Gastrocnemius medialis (tissue), 4 donors: Measurements from ENCODE around the gene CDH2.

Experiments used
- POLR2A ChIP-seq, 2 donors: fragments of 450-650 bp; IDR thresholded peaks; one replicate each; pipeline ENCODE4 v1.6.1; 2017; ENCODE audit warnings: antibody characterized with exemption in 2 of 2, mild to moderate bottlenecking in 2 of 2, moderate library complexity in 2 of 2
- TF ChIP-seq, protein P1 (sequence below), 5 experiments: fragments of 450-650 bp in 3 of 5; fragments of 200-600 bp in 2 of 5; sonication (generic) in 2 of 5; IDR thresholded peaks in 4 of 5; conservative IDR thresholded peaks in 1 of 5; 1 replicate in 4 of 5; 2 replicates in 1 of 5; pipeline ENCODE4 v1.5.1; 2016 to 2019; ENCODE audit warnings: antibody characterized with exemption in 5 of 5, mild to moderate bottlenecking in 3 of 5, moderate library complexity in 3 of 5

DNA sequence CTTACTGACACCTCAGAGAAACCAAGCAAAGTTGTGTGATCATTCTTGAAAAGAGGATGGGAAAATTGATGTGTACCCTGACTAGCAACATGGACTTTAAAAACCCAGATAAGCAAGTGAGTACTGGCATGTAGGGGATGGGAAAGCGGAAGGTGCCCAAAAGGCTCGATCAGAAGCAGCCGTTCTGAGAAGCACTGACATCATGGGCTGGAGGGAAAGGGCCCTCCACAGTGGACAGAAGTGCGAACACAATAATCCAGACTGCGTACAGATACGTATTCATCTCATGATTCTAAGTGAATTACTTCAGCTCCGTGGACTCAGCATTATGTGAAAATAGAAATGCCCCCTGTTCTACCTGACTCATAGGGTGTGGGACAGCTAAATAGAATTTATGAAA, 42.2 kb downstream of the CDH2 start:
- TF ChIP-seq, protein P1, sequence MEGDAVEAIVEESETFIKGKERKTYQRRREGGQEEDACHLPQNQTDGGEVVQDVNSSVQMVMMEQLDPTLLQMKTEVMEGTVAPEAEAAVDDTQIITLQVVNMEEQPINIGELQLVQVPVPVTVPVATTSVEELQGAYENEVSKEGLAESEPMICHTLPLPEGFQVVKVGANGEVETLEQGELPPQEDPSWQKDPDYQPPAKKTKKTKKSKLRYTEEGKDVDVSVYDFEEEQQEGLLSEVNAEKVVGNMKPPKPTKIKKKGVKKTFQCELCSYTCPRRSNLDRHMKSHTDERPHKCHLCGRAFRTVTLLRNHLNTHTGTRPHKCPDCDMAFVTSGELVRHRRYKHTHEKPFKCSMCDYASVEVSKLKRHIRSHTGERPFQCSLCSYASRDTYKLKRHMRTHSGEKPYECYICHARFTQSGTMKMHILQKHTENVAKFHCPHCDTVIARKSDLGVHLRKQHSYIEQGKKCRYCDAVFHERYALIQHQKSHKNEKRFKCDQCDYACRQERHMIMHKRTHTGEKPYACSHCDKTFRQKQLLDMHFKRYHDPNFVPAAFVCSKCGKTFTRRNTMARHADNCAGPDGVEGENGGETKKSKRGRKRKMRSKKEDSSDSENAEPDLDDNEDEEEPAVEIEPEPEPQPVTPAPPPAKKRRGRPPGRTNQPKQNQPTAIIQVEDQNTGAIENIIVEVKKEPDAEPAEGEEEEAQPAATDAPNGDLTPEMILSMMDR (IDR thresholded peaks at IDR 0.05 in 4 of 5, conservative IDR thresholded peaks at IDR 0.05 in 1 of 5): no peak
- no peak for TF ChIP-seq POLR2A (IDR thresholded peaks at IDR 0.05)
